Effector memory CD4-positive, alpha-beta T cell (primary cell): ENCODE measurements around the gene SHH.
A peak's percentile ranks its signal among the peaks of the same experiment; 100 is the strongest.

Experiments
- DNase-seq, 3 donors: peaks; one replicate each; pipeline ENCODE4 v3.0.0-alpha.2; 2020
- H3K27ac ChIP-seq: 2 replicates; pipeline ENCODE4 v1.7.0; 2013; ENCODE audit warnings: mild to moderate bottlenecking, low read length, moderate library complexity; ENCODE audit not compliant: insufficient read depth, poor library complexity, severe bottlenecking
- H3K27me3 ChIP-seq: replicated peaks from 2 replicates; pipeline ENCODE4 v1.7.0; 2013; ENCODE audit warnings: mild to moderate bottlenecking, low read length; ENCODE audit not compliant: insufficient read depth, control insufficient read depth, poor library complexity, severe bottlenecking
- H3K36me3 ChIP-seq: 2 replicates; pipeline ENCODE4 v1.7.0; 2013; ENCODE audit warnings: mild to moderate bottlenecking, low read length, moderate library complexity; ENCODE audit not compliant: control insufficient read depth, insufficient read depth
- H3K4me1 ChIP-seq: 2 replicates; pipeline ENCODE4 v1.7.0; 2013; ENCODE audit warnings: low read length, mild to moderate bottlenecking; ENCODE audit not compliant: control insufficient read depth, insufficient read depth, poor library complexity, severe bottlenecking
- H3K4me3 ChIP-seq: 2 replicates; pipeline ENCODE4 v1.7.0; 2013; ENCODE audit warnings: low read length, low read depth, mild to moderate bottlenecking; ENCODE audit not compliant: insufficient read depth, poor library complexity, severe bottlenecking
- H3K9me3 ChIP-seq: 2 replicates; pipeline ENCODE4 v1.7.0; 2013; ENCODE audit warnings: mild to moderate bottlenecking, low read length, moderate library complexity; ENCODE audit not compliant: control insufficient read depth

SHH gene

GRCh38 chr7:155766966-155767916 lies 45.0 kb downstream of the SHH start:
- no peak overlapping the region for H3K4me3 ChIP-seq
- no peaks in the 10 kb centered on the region for H3K27me3 ChIP-seq
- H3K27ac ChIP-seq, result no peak overlapping the region
- no peaks in the 10 kb centered on the region for H3K9me3 ChIP-seq
- peaks cover 50% of the 10 kb centered on the region for H3K36me3 ChIP-seq
- H3K4me1 ChIP-seq, result peaks cover 24% of the 10 kb centered on the region
- no peak for DNase-seq

- no peaks in the 10 kb centered on the region for H3K27me3 ChIP-seq
- DNase-seq, result no peak
- H3K27ac ChIP-seq, result no peak overlapping the region
- H3K4me1 ChIP-seq, result peaks cover 24% of the 10 kb centered on the region
- no peaks in the 10 kb centered on the region for H3K9me3 ChIP-seq
- H3K36me3 ChIP-seq, result peaks cover 48% of the 10 kb centered on the region
- no peak overlapping the region for H3K4me3 ChIP-seq
Observed at GRCh38 chr7:155766386-155766785, 45.9 kb downstream of the SHH start.

GRCh38 chr7:155765458-155765857 lies 46.8 kb downstream of the SHH start:
- no peaks in the 10 kb centered on the region for H3K9me3 ChIP-seq
- H3K4me3 ChIP-seq, result no peak overlapping the region
- peaks cover 24% of the 10 kb centered on the region for H3K4me1 ChIP-seq
- DNase-seq, result no peak
- H3K36me3 ChIP-seq, result peaks cover 39% of the 10 kb centered on the region
- no peaks in the 10 kb centered on the region for H3K27me3 ChIP-seq
- H3K27ac ChIP-seq, result no peak overlapping the region

- Histone ChIP-seq H3K4me3 (peak overlapping the region; percentile 3), H3K27ac (peak overlapping the region; percentile 55), H3K36me3 (peaks cover 35% of the 10 kb centered on the region), H3K27me3 (no peaks in the 10 kb centered on the region), H3K9me3 (no peaks in the 10 kb centered on the region), H3K4me1 (peaks cover 24% of the 10 kb centered on the region)
- DNase-seq, result peak in 2 of 3 donors; percentile 10 to 15
Observed at GRCh38 chr7:155764438-155764793, 47.8 kb downstream of the SHH start.

GRCh38 chr7:155763691-155764437 lies 48.4 kb downstream of the SHH start:
- H3K4me1 ChIP-seq, result peaks cover 24% of the 10 kb centered on the region
- DNase-seq, result peak; percentile 25 to 30 (median 29)
- peak overlapping the region; percentile 3 for H3K4me3 ChIP-seq
- no peaks in the 10 kb centered on the region for H3K27me3 ChIP-seq
- H3K36me3 ChIP-seq, result peaks cover 30% of the 10 kb centered on the region
- no peaks in the 10 kb centered on the region for H3K9me3 ChIP-seq
- H3K27ac ChIP-seq, result peak overlapping the region; percentile 55

GRCh38 chr7:155763122-155763521 lies 49.1 kb downstream of the SHH start:
- Histone ChIP-seq H3K36me3 (peaks cover 35% of the 10 kb centered on the region), H3K4me1 (peaks cover 24% of the 10 kb centered on the region), H3K27ac (no peak overlapping the region), H3K27me3 (no peaks in the 10 kb centered on the region), H3K4me3 (no peak overlapping the region), H3K9me3 (no peaks in the 10 kb centered on the region)
- no peak for DNase-seq

- no peaks in the 10 kb centered on the region for H3K9me3 ChIP-seq
- DNase-seq, result no peak
- no peaks in the 10 kb centered on the region for H3K27me3 ChIP-seq
- H3K4me1 ChIP-seq, result peaks cover 24% of the 10 kb centered on the region
- no peak overlapping the region for H3K27ac ChIP-seq
- H3K4me3 ChIP-seq, result no peak overlapping the region
- H3K36me3 ChIP-seq, result peaks cover 36% of the 10 kb centered on the region
Observed at GRCh38 chr7:155762655-155763054, 49.6 kb downstream of the SHH start.

GRCh38 chr7:155762036-155762435 lies 50.2 kb downstream of the SHH start:
- peaks cover 34% of the 10 kb centered on the region for H3K36me3 ChIP-seq

GRCh38 chr7:155761162-155761561 lies 51.1 kb downstream of the SHH start:
- Histone ChIP-seq H3K9me3 (no peaks in the 10 kb centered on the region), H3K4me1 (peaks cover 24% of the 10 kb centered on the region), H3K4me3 (no peak overlapping the region), H3K27me3 (no peaks in the 10 kb centered on the region), H3K36me3 (peaks cover 27% of the 10 kb centered on the region), H3K27ac (no peak overlapping the region)
- DNase-seq, result no peak

More at GRCh38 chr7:155762036-155762435, 50.2 kb downstream of the SHH start:
- Histone ChIP-seq H3K27ac (no peak overlapping the region), H3K27me3 (no peaks in the 10 kb centered on the region), H3K9me3 (no peaks in the 10 kb centered on the region), H3K4me1 (peaks cover 24% of the 10 kb centered on the region), H3K4me3 (no peak overlapping the region)
- no peak for DNase-seq
